Measurements from ENCODE around the gene C13orf46. TPM values are rescaled to one million over a fixed set of nuclear protein-coding genes. Genes with fewer than 3 reads are reported as not detected.

Gene C13orf46
- polyA plus RNA-seq, 1 donor = 0.34 TPM

GRCh38 chr13:113976711-113977684 is 3.1 kb upstream of the C13orf46 start:
- H3K36me3 ChIP-seq (ENCODE audit: control insufficient read depth, insufficient read depth, low read length) = peaks cover 23% of the 10 kb centered on the region
- no peaks in the 10 kb centered on the region for H3K27me3 ChIP-seq (ENCODE audit: control insufficient read depth, insufficient read depth, low read length)
- no peak for DNase-seq
- H3K4me1 ChIP-seq (ENCODE audit: control insufficient read depth, insufficient read depth, low read length) = no peaks in the 10 kb centered on the region
- 40% methylated on average over 1 of the region's 21 CpGs for WGBS (ENCODE audit: insufficient coverage, low lambda C conversion rate)
- H3K4me3 ChIP-seq (ENCODE audit: low read length) = no peak overlapping the region
- H3K27ac ChIP-seq (ENCODE audit: low read length) = no peak overlapping the region
- H3K9me3 ChIP-seq (ENCODE audit: control insufficient read depth, low read depth, low read length) = peaks cover 4% of the 10 kb centered on the region

GRCh38 chr13:113975416-113975815 is 1.5 kb upstream of the C13orf46 start:
- 100% methylated on average over 1 of the region's 15 CpGs for WGBS (ENCODE audit: insufficient coverage, low lambda C conversion rate)
- DNase-seq = no peak
- Histone ChIP-seq H3K4me3 (ENCODE audit: low read length) (no peak overlapping the region), H3K9me3 (ENCODE audit: control insufficient read depth, low read depth, low read length) (peaks cover 4% of the 10 kb centered on the region), H3K27ac (ENCODE audit: low read length) (no peak overlapping the region), H3K4me1 (ENCODE audit: control insufficient read depth, insufficient read depth, low read length) (no peaks in the 10 kb centered on the region), H3K27me3 (ENCODE audit: control insufficient read depth, insufficient read depth, low read length) (no peaks in the 10 kb centered on the region), H3K36me3 (ENCODE audit: control insufficient read depth, insufficient read depth, low read length) (peaks cover 15% of the 10 kb centered on the region)

DNA sequence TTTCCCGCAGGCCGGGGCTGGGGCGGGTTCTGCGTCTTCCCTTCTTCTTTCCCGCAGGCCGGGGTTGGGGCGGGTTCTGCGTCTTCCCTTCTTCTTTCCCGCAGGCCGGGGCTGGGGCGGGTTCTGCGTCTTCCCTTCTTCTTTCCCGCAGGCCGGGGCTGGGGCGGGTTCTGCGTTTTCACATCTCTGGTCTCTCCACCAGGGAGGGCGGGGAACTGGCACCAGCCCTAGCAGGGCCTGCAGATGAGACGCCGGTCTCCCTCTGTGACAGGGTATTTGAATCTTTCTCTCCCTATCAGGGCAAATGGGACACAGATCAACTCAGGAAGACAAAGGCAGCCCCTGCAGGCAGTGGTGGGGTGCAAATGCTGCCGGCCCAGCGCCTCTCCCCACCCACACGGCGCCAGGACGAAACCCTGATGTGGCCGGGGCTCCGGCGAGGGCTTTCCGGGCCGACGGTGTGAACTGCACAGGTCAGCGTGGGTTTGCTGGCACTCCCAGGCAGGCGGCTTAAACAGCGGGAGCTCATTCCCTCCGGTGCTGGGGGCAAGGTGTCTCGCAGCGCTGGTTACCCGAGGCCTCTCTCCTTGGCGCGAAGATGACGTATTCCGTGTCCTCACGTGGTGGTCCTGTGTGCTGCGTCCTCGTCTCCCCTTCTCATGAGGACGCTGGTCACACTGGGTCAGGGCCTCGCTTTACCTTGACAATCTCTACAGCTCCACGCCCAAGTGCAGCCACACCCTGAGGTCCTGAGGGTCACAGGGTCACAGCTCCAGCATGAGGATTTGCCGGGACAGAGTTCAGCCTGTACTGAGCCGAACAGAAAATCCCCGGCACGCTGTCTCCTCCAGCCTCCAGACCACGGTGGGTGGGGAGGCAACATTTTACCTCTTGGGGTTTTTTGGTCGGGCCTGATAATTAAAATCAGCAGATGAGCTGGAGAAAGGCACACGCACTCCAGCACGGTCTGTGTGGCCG is 717 bp upstream of the C13orf46 start:
- Histone ChIP-seq H3K4me3 (ENCODE audit: low read length) (no peak overlapping the region), H3K9me3 (ENCODE audit: control insufficient read depth, low read depth, low read length) (peaks cover 4% of the 10 kb centered on the region), H3K4me1 (ENCODE audit: control insufficient read depth, insufficient read depth, low read length) (no peaks in the 10 kb centered on the region), H3K36me3 (ENCODE audit: control insufficient read depth, insufficient read depth, low read length) (peaks cover 11% of the 10 kb centered on the region), H3K27ac (ENCODE audit: low read length) (no peak overlapping the region), H3K27me3 (ENCODE audit: control insufficient read depth, insufficient read depth, low read length) (no peaks in the 10 kb centered on the region)
- 93% methylated on average over 3 of the region's 56 CpGs for WGBS (ENCODE audit: insufficient coverage, low lambda C conversion rate)
- DNase-seq = no peak

GRCh38 chr13:113972451-113973217 is 1.2 kb downstream of the C13orf46 start:
- Histone ChIP-seq H3K36me3 (ENCODE audit: control insufficient read depth, insufficient read depth, low read length) (peaks cover 5% of the 10 kb centered on the region), H3K4me1 (ENCODE audit: control insufficient read depth, insufficient read depth, low read length) (no peaks in the 10 kb centered on the region), H3K4me3 (ENCODE audit: low read length) (no peak overlapping the region), H3K27ac (ENCODE audit: low read length) (no peak overlapping the region), H3K27me3 (ENCODE audit: control insufficient read depth, insufficient read depth, low read length) (no peaks in the 10 kb centered on the region), H3K9me3 (ENCODE audit: control insufficient read depth, low read depth, low read length) (peaks cover 4% of the 10 kb centered on the region)
- no CpG with 5 or more reads among the region's 36 CpGs for WGBS (ENCODE audit: insufficient coverage, low lambda C conversion rate)
- DNase-seq = no peak

- H3K36me3 ChIP-seq (ENCODE audit: control insufficient read depth, insufficient read depth, low read length) = peaks cover 5% of the 10 kb centered on the region
- no peaks in the 10 kb centered on the region for H3K4me1 ChIP-seq (ENCODE audit: control insufficient read depth, insufficient read depth, low read length)
- peaks cover 4% of the 10 kb centered on the region for H3K9me3 ChIP-seq (ENCODE audit: control insufficient read depth, low read depth, low read length)
- no CpG with 5 or more reads among the region's 36 CpGs for WGBS (ENCODE audit: insufficient coverage, low lambda C conversion rate)
- no peak overlapping the region for H3K27ac ChIP-seq (ENCODE audit: low read length)
- no peak for DNase-seq
- H3K4me3 ChIP-seq (ENCODE audit: low read length) = no peak overlapping the region
- H3K27me3 ChIP-seq (ENCODE audit: control insufficient read depth, insufficient read depth, low read length) = no peaks in the 10 kb centered on the region
Observed at GRCh38 chr13:113971471-113972231, 2.2 kb downstream of the C13orf46 start.

DNA sequence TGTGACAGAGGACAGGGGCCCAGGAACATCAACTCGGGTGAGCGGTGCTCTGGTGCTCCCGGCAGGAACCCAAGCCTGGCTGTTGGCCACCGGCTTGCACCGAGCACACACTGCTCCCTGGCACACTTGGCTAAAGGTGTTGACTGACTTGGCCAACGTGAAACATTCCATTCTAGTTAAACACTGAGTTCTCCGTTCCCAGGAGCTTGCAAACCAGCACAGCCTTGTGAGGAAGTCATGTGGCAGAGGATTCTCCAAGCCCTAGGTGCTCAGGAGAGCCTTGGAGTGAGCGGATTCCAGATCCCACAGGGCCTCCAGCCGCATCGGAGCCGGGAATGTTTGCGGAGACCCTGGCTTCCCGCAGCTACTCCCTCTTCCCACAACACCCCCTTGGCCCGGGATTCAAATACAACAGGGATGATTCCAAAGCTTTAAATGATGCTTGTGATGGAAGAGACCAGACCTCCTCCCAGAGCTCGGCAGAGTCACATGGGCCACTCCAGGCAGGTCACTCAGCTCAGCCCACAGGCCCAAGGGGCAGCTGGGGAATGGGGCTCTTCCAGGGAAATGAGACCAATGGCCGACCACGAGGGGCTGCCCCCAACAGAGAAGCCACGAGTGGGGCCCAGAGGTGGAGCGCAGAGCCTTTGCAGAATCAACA is 2.9 kb downstream of the C13orf46 start:
- Histone ChIP-seq H3K4me3 (ENCODE audit: low read length) (no peak overlapping the region), H3K4me1 (ENCODE audit: control insufficient read depth, insufficient read depth, low read length) (no peaks in the 10 kb centered on the region), H3K27ac (ENCODE audit: low read length) (no peak overlapping the region), H3K27me3 (ENCODE audit: control insufficient read depth, insufficient read depth, low read length) (no peaks in the 10 kb centered on the region), H3K9me3 (ENCODE audit: control insufficient read depth, low read depth, low read length) (peaks cover 6% of the 10 kb centered on the region), H3K36me3 (ENCODE audit: control insufficient read depth, insufficient read depth, low read length) (peaks cover 5% of the 10 kb centered on the region)
- WGBS (ENCODE audit: insufficient coverage, low lambda C conversion rate) = no CpG with 5 or more reads among the region's 19 CpGs
- DNase-seq = no peak

DNA sequence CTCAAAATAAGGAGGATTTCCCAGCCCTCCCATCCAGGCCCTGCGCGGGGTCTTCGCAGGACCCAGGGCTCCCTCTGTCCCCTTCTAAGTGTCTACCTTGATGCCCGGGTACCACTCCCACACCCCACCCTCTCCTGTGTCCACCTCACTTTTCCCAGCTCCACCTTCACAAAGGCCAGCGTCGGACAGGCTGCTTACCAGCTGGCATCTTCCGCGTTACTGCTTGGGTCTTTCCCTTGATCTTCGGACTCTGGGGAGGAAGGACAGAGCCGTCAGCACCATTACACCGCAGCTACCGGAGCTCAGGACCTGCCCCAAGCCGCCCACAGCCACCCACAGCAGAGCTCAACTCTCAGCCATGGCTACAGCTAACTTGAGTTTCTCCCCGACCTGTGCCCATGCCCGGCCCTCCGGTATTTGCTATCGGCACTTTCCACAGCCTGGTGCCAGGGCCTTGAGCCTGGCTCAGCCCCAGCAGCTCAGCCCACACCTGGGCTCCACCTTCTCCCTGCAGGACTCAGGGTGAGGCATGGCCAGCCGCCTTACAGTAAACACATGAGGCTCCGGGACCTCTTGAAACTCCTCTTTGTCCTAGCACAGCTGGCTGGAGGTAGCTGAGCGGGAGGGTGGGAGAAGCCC is 3.8 kb downstream of the C13orf46 start:
- WGBS (ENCODE audit: insufficient coverage, low lambda C conversion rate) = no CpG with 5 or more reads among the region's 20 CpGs
- Histone ChIP-seq H3K27ac (ENCODE audit: low read length) (no peak overlapping the region), H3K4me3 (ENCODE audit: low read length) (no peak overlapping the region), H3K9me3 (ENCODE audit: control insufficient read depth, low read depth, low read length) (peaks cover 9% of the 10 kb centered on the region), H3K36me3 (ENCODE audit: control insufficient read depth, insufficient read depth, low read length) (no peaks in the 10 kb centered on the region), H3K4me1 (ENCODE audit: control insufficient read depth, insufficient read depth, low read length) (no peaks in the 10 kb centered on the region), H3K27me3 (ENCODE audit: control insufficient read depth, insufficient read depth, low read length) (no peaks in the 10 kb centered on the region)
- no peak for DNase-seq

DNA sequence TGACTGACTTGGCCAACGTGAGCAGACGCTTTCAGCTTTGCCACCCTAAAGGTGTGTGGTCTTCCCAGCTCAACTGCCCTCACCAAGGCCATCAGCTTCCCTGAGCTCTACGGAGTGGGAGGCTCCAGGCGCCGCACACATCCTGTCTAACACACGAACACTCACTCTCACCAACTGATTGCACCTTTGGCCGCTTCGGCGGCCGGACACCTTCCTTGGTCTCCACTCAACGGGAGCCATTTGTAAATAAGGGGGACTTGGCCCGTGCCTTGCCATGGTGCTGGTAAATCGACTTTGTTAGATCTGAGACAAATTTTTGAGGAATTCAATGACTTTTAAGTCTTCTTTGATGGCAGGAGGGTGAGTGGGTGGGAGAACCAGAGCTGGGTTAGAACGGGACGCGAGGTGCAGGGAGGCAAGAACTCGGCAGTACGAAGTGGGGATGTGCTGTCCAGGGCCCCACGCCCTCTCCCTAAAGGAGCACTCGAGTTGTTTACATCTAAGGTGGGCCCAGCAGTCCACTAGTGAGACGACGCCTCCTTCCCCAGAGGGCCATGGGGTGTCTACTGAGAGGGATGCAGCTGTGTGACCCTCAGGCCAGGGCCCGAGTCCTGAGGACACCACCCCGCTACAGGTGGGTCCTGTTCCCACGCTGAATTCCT is 4.4 kb downstream of the C13orf46 start:
- H3K4me1 ChIP-seq (ENCODE audit: control insufficient read depth, insufficient read depth, low read length) = no peaks in the 10 kb centered on the region
- peaks cover 12% of the 10 kb centered on the region for H3K9me3 ChIP-seq (ENCODE audit: control insufficient read depth, low read depth, low read length)
- DNase-seq = no peak
- no peak overlapping the region for H3K4me3 ChIP-seq (ENCODE audit: low read length)
- 100% methylated on average over 4 of the region's 25 CpGs for WGBS (ENCODE audit: insufficient coverage, low lambda C conversion rate)
- no peaks in the 10 kb centered on the region for H3K27me3 ChIP-seq (ENCODE audit: control insufficient read depth, insufficient read depth, low read length)
- H3K36me3 ChIP-seq (ENCODE audit: control insufficient read depth, insufficient read depth, low read length) = no peaks in the 10 kb centered on the region
- H3K27ac ChIP-seq (ENCODE audit: low read length) = no peak overlapping the region
